ENCODE data around the gene RTP3.

Gene RTP3

DNA sequence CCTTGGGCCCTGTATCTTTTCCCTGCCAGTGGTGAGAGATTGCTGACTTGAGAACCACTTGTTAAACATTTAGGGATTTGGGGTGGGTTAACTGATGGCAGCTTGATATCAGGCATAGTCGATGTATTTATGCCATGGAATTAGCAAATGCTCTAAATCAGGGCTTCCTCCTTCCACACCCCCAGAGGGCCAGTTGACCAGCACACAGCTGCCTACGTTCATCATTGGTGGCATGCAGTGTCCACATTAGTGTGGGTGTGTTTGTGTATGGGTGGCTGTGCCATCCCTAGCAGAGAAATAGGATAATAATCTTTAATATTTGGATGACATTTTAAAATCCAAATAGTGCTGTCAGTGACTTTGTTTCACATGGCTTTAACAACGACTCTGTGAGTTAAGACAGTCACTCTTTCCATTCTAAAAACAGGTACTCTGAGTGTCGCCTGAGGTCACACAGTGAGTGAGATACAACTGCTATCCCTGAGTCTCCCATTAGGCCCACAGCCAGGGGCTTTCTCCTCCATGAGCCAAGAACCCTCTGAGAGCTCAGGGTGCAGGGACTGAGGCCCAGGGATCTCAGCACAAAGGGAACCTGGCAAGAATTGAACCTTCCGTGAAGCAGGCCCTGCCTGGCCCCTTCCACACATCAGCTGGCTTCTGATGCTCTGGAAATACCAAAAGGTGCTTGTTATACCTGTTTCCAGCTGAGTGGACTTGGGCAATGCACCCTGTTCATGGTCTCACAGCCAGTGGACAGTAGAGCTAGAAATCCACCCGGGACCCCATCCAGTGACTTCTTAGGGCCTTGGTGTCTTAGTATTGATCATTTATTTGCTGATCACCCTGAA, 28.8 kb upstream of the RTP3 start:
- DNase-seq (ENCODE audit: low read depth in 2 of 3, low spot score in 1 of 3), result no peak

GRCh38 chr3:46469680-46470357, 28.0 kb upstream of the RTP3 start:
- no peak for DNase-seq (ENCODE audit: low read depth in 2 of 3, low spot score in 1 of 3)

DNA sequence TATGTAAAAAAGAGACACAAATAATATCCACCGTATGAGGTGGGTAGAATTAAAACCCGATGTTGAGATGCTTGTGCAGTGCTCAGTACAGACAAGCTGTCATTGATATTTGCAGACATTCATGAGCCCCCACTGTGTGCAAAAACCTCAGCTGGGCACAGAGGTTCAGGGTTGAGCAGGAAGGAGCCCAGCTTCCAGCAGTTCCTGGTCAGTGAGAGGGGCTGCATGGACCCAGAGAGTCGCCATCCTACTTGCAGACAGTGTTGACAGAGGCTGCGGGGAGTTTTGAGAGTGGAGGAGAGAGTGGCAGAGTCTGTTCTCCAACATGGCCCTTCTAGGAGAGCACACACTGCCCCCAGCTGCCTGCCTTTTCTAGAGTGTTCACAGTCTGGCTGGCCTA, 26.9 kb upstream of the RTP3 start:
- no peak for DNase-seq (ENCODE audit: low read depth in 2 of 3, low spot score in 1 of 3)

DNA sequence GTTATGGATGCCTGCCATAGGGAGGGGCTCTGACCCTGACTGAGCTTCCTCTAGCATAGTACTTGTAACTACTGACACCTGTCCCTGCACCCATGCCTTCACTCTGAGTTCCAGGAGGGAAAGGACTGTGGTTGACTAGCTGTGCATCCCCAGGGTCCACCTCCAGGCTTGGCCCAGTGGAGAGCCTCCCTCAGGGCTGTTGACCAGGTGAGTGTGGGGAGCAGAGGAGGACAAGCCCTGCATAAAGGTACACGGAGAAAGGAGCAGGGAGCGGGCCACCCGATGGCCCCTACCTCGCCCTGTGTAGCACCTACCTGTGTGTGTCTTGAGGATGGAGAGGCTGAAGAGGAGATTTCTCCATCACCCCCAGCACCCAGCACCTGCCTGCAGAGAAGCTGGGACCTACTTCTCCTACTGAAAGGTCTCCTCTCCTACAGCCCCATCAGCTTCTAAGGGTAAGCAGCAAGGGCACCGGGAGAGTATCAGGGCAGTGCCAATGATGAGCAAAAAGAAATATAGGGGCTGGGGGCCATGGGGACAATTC, 26.3 kb upstream of the RTP3 start:
- DNase-seq (ENCODE audit: low read depth in 2 of 3, low spot score in 1 of 3), result no peak

- DNase-seq (ENCODE audit: low read depth in 2 of 3, low spot score in 1 of 3), result no peak
These were observed 25.0 kb upstream of the RTP3 start for GRCh38 chr3:46472736-46473135.

- no peak for DNase-seq (ENCODE audit: low read depth in 2 of 3, low spot score in 1 of 3)
These were observed 20.6 kb upstream of the RTP3 start for GRCh38 chr3:46477145-46477544.

DNA sequence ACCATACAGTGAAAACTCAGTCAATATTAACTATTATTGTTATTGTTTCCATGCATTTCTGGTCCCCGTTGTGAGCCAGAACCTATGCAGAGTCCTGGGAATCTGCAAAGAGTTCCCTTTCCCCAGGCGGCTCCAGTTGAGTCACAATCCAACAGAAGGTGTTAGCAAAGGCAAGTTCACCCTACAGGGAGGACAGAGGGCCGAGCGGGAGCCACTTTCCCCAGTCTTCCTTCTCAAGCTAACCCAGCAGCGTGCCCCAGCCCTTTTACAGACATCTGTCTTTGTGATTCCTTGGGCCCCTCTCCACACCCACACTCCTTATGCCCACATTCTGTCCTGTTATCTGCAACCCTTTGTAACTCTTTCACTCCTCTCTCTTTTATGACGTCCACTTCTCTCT, 20.0 kb upstream of the RTP3 start:
- DNase-seq (ENCODE audit: low read depth in 2 of 3, low spot score in 1 of 3), result no peak

DNA sequence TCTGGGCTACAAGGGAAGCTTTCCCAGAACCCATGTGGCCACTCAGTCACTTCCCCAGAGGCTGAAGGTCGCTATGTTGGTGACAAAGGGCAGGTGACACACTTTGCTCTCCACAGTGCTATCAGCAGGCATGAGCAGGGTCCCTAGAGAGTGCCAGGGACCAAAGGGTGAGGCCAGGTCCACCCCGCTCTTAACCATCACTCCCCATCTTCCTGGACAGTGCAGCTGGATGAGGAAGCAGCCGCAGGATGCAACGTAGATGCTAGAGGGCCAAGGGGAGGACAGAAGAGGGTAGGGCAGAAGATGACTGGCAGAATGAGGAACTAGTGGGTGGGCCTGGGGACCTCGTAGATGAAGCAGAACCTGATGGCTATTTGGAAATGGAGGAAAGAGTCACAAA, 19.4 kb upstream of the RTP3 start:
- no peak for DNase-seq (ENCODE audit: low read depth in 2 of 3, low spot score in 1 of 3)

GRCh38 chr3:46479021-46479420, 18.8 kb upstream of the RTP3 start:
- no peak for DNase-seq (ENCODE audit: low read depth in 2 of 3, low spot score in 1 of 3)

DNA sequence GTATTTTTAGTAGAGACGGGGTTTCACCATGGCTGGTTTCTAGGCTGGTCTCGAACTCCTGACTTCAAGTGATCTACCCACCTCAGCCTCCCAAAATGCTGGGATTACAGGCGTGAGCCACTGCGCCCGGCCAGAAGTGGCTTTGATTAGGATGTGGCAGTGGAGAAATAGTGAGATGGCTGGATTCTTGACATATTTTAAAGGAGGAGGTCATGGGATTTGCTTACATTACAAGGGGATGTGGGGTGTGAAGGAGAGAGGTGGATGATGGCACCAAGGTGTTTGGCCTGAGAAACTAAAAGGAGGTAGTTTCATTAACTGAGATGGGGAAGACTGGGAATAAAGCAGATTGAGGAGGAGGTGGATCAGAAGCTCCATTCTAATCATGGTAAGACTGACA, 18.1 kb upstream of the RTP3 start:
- DNase-seq (ENCODE audit: low read depth in 2 of 3, low spot score in 1 of 3), result no peak

DNA sequence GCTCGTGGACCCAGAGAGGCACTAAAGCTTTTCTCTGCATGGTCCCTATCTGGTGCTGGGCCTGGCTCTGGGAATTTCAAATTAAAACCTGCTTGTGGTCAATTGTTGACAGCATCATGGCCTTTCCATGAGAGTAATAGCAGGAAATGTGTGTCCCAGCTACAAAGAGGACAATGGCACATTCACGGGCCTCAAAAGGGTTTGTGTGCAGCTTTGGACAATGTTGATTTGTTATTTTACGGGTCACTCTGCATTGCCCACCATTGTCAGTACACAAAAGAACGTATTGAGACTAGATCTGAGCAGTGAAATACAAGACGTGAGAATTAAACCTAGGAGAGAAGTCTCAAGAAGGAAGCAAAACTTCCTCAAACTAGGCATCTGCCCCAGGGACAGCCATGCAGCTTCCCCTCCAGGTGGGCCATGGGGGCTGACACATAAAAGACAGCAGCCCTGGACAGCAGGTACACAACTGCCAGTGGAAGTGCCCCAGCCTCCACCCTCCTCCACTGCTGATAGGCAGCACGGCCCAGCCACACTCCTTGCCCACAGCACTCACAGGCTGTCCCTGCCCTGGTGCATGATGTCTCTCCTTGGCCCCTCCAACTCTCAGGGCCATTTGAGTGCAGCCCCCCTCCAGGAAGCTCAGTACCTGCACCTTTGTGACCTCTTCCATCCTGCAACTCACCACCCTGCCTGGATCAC, 17.1 kb upstream of the RTP3 start:
- DNase-seq (ENCODE audit: low read depth in 2 of 3, low spot score in 1 of 3), result no peak

GRCh38 chr3:46481636-46482035, 16.1 kb upstream of the RTP3 start:
- DNase-seq (ENCODE audit: low read depth in 2 of 3, low spot score in 1 of 3), result no peak

DNA sequence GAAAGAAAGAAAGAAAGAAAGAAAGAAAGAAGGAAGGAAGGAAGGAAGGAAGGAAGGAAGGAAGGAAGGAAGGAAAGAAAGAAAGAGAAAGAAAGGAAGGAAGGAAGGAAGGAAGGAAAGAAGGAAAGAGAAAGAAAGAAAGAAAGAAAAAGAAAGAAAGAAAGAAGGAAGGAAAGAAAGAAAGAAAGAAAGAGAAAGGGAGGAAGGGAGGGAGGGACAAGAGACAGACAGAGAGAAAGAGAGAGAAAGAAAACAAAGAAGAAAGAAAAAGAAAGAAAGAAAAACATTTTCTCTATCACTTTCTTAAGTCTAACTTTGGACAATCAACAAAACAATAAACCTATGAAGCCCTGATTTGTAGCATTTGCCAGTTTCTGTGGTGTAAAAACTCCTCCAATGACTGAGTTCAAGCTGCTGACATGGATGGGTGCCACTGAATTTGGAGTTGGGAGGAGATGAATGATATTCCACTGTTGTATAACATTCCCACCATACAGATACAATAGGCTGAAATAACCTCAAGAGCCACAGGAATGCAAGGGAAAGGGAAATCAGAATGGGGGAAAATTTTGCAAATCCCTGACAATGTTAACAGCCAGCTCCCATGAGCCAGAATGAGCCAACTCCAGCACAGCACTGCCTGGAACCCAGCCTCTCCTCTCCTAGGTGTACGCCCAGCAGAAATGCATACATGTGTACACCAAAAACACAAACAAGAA, 15.0 kb upstream of the RTP3 start:
- DNase-seq (ENCODE audit: low read depth in 2 of 3, low spot score in 1 of 3), result no peak

GRCh38 chr3:46483825-46484224, 14.0 kb upstream of the RTP3 start:
- DNase-seq (ENCODE audit: low read depth in 2 of 3, low spot score in 1 of 3), result no peak

DNA sequence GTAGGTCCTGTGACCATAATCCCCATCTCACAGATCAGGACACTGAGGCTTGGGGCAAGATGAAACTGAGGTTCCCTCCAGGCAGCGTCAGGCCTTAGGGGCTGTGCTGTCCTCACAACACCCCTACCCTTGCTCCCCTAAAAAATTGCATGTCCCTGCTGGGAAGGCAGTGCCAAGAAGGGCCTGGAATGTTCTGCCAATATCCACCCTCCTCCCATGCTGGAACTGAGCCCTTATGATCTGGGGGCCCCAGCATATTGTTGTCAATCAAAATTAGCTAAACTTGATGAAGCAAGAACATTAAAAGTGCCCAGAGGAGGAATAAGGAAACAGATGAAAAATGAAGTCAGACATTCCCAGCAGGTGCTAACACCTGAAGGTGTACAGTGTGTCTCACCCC, 13.4 kb upstream of the RTP3 start:
- no peak for DNase-seq (ENCODE audit: low read depth in 2 of 3, low spot score in 1 of 3)

- no peak for DNase-seq (ENCODE audit: low read depth in 2 of 3, low spot score in 1 of 3)
These were observed 12.6 kb upstream of the RTP3 start for GRCh38 chr3:46484911-46485778.

GRCh38 chr3:46485779-46486175, 12.0 kb upstream of the RTP3 start:
- DNase-seq (ENCODE audit: low read depth in 2 of 3, low spot score in 1 of 3), result no peak

DNA sequence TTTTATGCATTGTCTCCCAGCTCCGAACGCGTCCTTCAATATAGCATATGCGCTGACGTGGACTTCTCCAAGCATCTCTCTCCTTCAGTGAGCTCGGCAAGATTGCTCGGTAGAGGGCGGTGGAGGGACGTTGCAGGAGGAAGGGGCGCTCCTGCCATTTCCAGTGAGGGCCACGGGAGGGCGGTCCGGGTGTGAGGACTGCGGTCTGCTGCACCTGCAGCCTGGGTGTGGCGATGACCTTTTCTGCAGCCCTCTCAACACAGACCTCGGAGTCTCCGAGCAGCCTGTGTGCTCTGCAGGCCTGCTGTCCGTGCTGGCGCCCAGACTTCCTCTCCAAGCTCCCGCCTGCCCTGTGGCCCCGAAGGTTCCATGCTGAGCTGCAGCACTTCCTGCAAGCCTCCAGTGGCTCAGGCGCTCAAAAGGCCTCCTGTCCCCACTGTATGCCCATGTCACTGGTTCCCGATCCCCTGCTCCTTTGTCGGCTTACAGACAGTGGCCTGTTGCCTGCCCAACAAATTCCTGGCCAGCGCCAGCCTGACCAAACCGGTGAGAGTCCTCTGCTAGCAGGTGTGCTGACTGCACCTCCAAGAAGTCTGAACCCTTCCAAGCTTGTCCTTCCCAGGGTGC, 8.9 kb upstream of the RTP3 start:
- peak; percentile 89 to 97 (median 92) for DNase-seq (ENCODE audit: low read depth in 2 of 3, low spot score in 1 of 3)

- DNase-seq (ENCODE audit: low read depth in 2 of 3, low spot score in 1 of 3), result no peak
These were observed 8.4 kb upstream of the RTP3 start for GRCh38 chr3:46489381-46489780.

- DNase-seq (ENCODE audit: low read depth in 2 of 3, low spot score in 1 of 3), result no peak
These were observed 7.9 kb upstream of the RTP3 start for GRCh38 chr3:46489875-46490274.

Data from stimulated activated CD4-positive, alpha-beta T cell treated with anti-CD3 and anti-CD28 coated beads, Interleukin-12 subunit alpha, Interleukin-12 subunit beta, amount 100 ng/mL, for 48 hours (primary cell).